DMS79 treated with DMSO at 0.1 percent for 48 hours (cell line): ENCODE results near the gene RARB.

ENCODE experiments used
- DNase-seq: peaks from one replicate; lab custom pipeline; 2025; lab: John Stamatoyannopoulos, UW

Gene RARB

DNA sequence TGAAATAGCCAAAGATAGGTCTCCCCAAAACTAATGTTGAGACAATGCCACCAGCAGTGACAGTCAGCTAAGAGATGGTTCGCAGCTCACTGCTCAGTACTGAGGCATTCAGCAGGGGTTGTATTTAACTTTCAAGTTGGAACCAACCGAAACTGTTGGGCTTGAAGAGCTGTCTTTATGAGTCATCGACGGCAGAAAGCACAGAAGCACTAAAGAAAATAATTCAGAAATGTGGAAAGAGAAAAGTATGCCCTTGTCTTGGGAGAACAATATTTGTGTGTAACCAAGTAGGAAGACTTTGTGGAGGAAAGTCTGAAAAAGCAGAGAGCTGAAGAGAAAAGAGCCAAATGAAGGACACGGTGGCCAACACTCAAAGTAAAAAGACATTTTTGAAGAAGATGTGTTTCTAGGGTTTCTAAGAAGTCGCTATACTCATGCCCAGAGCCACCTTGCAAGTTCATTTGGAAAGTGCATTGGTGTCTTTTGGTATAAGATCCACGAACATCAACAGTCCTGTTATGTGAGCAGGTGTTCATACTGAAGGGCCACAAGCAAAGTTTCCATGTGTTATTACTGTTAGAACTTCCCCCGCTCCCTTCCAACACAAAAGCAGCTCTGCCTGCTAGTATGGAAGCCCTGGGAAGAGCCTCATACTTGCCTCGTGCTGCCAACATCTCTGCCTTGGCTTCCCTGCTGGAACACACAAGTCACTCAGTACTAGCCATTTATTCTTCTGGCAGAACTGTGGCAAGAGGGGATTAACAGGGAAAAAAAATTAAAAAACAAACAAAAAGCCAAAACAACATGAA, 4.1 kb upstream of the RARB start:
- no peak for DNase-seq

DNA sequence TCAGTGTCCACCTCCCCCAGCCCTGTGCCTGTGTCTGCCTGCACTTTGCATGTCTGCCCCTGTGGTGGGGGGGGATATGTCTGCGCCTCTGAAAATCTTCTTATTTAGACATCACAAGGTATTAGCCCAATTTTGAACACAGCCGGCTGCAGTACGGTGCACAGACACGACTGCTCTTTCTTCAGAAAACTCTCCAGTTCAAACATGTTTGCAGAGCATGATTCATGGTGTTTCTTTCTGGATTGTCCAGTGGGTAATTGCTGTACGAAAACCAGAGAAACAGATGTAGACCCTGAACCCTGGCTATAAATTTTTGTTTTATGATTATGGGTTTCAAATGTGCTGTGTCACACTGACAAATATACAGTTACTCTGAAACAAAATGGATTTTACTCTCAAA, 3.4 kb upstream of the RARB start:
- no peak for DNase-seq

DNA sequence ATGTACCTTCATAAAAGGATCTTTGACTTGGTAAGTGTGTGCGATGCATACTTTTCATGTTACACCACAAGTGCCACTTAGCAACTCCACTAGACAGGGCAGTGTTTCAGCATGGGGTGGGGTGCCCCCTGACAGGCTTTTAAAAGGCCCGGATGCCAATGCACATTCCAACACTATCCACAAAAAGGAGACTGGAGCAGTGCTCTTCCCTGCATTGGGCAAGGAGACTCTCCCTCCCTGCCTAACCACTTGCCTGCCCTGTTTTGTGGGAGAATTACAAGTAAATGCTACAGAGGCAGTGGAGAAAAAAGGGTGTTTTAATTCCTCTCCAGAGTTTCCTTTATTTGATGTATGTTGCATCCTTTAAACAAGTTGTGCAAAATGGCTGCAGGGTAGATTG, 1.7 kb upstream of the RARB start:
- DNase-seq, result no peak

DNA sequence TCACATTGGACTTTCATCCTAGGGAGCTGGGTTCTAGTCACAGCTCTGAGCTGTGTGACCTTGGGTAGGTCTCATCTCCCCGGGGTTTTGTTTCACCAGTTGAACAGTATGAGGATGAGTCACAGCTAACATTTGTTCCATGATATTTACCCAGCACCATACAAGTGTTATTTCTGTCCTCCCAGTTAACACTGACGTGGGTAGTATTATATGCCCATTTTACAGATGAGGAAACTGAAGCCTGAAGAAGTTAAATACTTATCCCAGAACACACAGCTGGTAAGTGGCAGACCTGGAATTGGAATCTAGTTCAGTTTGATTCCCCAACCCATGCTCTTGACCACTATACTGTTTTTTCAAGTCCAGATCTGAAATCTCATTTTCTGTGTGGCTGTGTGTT, 908 bp upstream of the RARB start:
- DNase-seq, result no peak

- DNase-seq, result no peak
These were observed 511 bp upstream of the RARB start for GRCh38 chr3:25427563-25427941.

- no peak for DNase-seq
These were observed 799 bp downstream of the RARB start for GRCh38 chr3:25428789-25429335.

- DNase-seq, result no peak
These were observed 1.6 kb downstream of the RARB start for GRCh38 chr3:25429361-25430286.

GRCh38 chr3:25430287-25430934, 2.3 kb downstream of the RARB start:
- no peak for DNase-seq

GRCh38 chr3:25430935-25431770, 3.1 kb downstream of the RARB start:
- DNase-seq, result no peak

- no peak for DNase-seq
These were observed 4.2 kb downstream of the RARB start for GRCh38 chr3:25432176-25432720.

- no peak for DNase-seq
These were observed 5.0 kb downstream of the RARB start for GRCh38 chr3:25433106-25433505.

- DNase-seq, result no peak
These were observed 5.8 kb downstream of the RARB start for GRCh38 chr3:25433868-25434267.

DNA sequence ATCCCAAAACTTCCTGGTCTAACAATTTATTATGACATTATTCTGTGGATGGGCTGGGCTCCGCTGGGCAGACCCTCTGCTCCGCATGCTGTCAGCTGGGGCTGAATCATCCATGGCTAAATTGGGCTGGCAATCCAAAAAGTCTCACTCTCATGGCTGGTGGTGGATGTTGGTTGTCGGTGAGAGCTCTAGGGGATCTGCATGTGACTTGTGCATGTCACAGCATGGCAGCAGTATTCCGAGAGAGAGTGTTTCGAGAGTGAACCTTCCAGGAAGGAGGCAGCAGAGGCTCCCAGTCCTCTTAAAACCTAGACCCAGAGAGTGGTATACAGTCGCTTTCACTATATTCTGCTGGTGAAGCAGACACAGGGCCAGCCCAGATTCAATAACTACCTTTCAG, 9.9 kb downstream of the RARB start:
- no peak for DNase-seq

DNA sequence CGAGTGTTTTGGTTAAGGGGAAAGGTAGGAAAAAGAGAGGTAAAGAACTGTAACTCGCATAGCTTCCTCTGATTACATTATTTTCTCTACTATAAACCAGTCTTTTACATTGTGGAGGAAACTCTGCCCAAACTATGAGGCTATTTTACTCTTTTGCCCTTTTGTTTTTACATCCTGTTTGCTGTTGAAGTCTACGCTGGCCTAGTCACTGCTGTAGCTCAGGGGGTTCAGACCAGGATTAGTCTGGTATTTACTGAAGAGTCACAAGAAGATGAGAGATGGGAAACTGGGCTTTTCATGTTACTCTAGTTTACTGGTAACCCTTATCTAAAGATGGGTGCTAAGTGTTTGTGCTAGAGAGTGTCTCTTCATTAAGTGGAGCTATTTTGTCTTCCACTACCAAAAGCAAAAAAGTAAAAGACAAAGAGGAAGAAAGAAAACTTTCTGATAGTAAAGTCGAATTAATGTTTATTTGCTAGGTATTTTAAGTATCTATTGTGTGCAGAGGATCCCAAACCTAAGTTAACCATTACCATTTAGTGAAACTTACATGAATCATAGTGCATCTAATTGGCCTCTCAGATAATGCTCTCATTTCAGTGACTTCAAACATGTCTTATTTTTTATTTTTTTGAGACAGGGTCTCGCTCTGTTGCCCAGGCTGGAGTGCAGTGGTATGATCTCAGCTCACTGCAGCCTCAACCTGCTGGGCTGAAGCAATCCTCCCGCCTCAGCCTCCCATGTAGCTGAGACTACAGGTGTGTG, 10.9 kb downstream of the RARB start:
- DNase-seq, result no peak

- no peak for DNase-seq
These were observed 13.3 kb downstream of the RARB start for GRCh38 chr3:25441234-25441856.

DNA sequence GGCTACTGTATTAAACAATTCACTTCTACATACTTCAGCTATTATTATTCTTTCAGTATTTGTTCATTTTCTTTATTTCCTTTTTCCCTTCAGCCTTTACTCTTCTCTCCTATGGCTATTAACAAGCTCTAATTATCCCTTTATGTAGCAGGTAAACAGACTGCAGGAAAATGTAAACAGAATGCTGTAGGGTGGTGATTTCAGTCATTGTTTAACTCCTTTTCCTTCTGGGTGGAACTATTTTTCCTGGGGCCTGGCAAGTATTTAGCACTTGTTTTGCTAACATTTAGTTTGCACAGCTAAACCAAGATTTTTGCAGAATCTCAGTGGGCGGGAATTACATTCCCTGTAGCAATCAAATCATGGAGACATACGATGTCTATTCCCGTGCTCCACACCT, 14.4 kb downstream of the RARB start:
- DNase-seq, result no peak

DNA sequence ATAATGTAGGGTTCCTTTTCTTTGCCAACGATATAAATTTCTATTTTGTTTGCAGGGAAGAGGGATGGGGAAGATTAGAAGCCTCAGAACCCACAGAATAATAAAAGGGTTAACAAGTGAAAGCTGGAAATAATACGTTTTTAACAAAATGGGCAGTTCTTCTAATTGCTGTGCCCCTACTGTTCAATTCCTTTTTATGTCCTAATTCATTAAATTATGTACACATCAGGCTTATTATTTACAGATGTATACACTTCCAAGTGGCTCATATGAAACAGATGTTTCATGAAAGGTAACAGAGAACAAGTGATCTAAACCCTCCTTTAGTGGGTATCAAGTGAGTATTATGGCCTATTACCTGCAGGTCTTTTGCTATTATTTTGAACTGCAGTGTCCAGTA, 16.2 kb downstream of the RARB start:
- DNase-seq, result no peak

DNA sequence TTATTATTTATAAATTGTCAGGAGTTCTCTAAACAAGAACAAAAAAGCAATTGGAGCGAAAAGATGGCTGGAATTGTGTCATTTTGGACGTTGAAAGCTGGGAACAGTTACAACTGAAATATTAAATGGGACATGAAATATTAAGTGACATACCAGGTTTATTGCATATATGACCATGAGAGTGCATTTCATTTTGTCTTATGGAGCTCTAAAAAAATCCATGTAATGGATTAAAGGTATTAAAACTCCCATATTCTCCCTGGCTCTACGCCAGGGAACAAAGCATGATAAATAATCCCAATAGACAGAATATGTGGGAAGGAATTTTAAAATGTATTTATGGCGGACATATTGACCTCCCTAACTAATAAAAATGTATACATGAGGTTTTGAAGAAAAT, 17.7 kb downstream of the RARB start:
- DNase-seq, result no peak

GRCh38 chr3:25447285-25447684, 19.2 kb downstream of the RARB start:
- no peak for DNase-seq

DNA sequence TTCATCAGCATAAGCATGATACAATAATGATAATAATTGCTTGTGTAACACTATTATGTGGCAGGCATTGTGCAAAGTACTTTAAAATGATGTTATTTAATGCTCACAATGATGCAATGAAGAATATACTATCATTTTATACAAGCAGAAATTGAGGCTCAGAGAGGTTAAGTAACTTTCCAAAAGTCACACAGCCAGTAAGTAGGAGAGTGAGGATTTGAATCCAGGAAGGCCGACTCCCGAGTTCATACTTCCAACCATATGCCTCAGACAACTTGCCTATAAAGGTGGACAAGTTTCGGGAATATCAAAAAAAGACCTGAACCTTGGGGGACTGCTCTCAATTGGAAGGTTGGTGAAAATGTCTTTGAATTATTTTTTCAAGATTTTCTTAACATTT, 19.9 kb downstream of the RARB start:
- no peak for DNase-seq
